ENCODE results near the gene TMEM229A. TPM values are rescaled to one million over a fixed set of nuclear protein-coding genes. Genes with fewer than 3 reads are reported as not detected.

The TMEM229A gene
- total RNA-seq, 1 donor = 3.8 TPM

GRCh38 chr7:124071843-124072242, 39.0 kb upstream of the TMEM229A start:
- no peak for TF ChIP-seq CTCF (IDR thresholded peaks at IDR 0.05; ENCODE audit: insufficient read depth, low read length)
- H3K4me3 ChIP-seq (ENCODE audit: low read depth, low read length) = no peak overlapping the region
- no peak for DNase-seq (ENCODE audit: low read depth)

GRCh38 chr7:124062171-124062570, 29.3 kb upstream of the TMEM229A start:
- no peak for TF ChIP-seq CTCF (IDR thresholded peaks at IDR 0.05; ENCODE audit: insufficient read depth, low read length)
- H3K4me3 ChIP-seq (ENCODE audit: low read depth, low read length) = no peak overlapping the region
- DNase-seq (ENCODE audit: low read depth) = no peak

GRCh38 chr7:124060528-124060927, 27.7 kb upstream of the TMEM229A start:
- no peak overlapping the region for H3K4me3 ChIP-seq (ENCODE audit: low read depth, low read length)
- DNase-seq (ENCODE audit: low read depth) = no peak
- TF ChIP-seq CTCF (IDR thresholded peaks at IDR 0.05; ENCODE audit: insufficient read depth, low read length) = no peak

GRCh38 chr7:124059375-124059774, 26.5 kb upstream of the TMEM229A start:
- no peak for DNase-seq (ENCODE audit: low read depth)
- no peak overlapping the region for H3K4me3 ChIP-seq (ENCODE audit: low read depth, low read length)
- no peak for TF ChIP-seq CTCF (IDR thresholded peaks at IDR 0.05; ENCODE audit: insufficient read depth, low read length)

GRCh38 chr7:124058515-124058914, 25.6 kb upstream of the TMEM229A start:
- TF ChIP-seq CTCF (IDR thresholded peaks at IDR 0.05; ENCODE audit: insufficient read depth, low read length) = no peak
- no peak overlapping the region for H3K4me3 ChIP-seq (ENCODE audit: low read depth, low read length)
- no peak for DNase-seq (ENCODE audit: low read depth)

- no peak for TF ChIP-seq CTCF (IDR thresholded peaks at IDR 0.05; ENCODE audit: insufficient read depth, low read length)
- DNase-seq (ENCODE audit: low read depth) = no peak
- H3K4me3 ChIP-seq (ENCODE audit: low read depth, low read length) = no peak overlapping the region
Observed at GRCh38 chr7:124057872-124058271, 25.0 kb upstream of the TMEM229A start.

- TF ChIP-seq CTCF (IDR thresholded peaks at IDR 0.05; ENCODE audit: insufficient read depth, low read length) = no peak
- DNase-seq (ENCODE audit: low read depth) = no peak
- no peak overlapping the region for H3K4me3 ChIP-seq (ENCODE audit: low read depth, low read length)
Observed at GRCh38 chr7:124056234-124056633, 23.4 kb upstream of the TMEM229A start.

Measured in fibroblast of the aortic adventitia (primary cell).